ENCODE data around the gene GTF3C1.

GTF3C1 gene

GRCh38 chr16:27424772-27425498 is 124.8 kb downstream of the GTF3C1 start:
- DNase-seq (ENCODE audit: low spot score), result no peak

DNA sequence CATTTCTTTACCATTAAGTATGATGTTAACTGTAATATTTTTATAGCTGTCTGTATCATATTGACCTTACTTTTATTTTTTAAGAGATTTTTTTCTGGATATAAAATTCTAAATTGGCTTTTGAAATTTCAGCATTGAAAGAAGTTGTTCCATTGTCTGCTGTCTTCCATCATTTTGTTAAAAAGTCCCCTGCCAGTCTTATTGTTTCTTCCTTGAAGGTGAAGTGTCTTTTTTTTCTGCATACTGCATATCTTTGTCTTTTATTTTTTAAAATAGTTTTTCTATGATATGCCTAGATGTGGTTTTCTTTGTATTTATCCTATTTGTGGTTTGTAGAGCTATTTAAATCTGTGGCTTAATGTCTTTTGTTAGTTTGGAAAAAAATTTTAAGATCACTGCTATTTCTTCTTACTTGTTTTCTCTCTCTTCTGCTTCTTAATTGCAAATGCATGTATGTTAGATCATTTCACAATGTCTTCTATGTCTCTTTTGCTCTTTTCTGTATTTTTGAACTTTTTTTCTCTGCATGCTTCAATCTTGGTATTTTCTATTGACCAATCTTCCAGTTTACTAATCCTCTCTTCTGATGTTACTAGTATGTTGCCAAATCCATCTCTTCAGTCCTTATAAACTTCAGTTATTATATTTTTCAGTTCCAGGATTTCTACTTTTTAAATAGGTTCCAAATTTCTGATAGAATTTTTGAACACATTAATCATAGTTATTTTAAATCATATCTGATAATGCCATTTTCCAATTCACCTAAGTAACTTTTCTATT is 127.6 kb downstream of the GTF3C1 start:
- no peak for DNase-seq (ENCODE audit: low spot score)

- DNase-seq (ENCODE audit: low spot score), result no peak
These were observed 132.6 kb downstream of the GTF3C1 start for GRCh38 chr16:27417047-27417671.

GRCh38 chr16:27414788-27415431 is 134.8 kb downstream of the GTF3C1 start:
- DNase-seq (ENCODE audit: low spot score), result no peak

GRCh38 chr16:27413956-27414355 is 135.8 kb downstream of the GTF3C1 start:
- DNase-seq (ENCODE audit: low spot score), result no peak

DNA sequence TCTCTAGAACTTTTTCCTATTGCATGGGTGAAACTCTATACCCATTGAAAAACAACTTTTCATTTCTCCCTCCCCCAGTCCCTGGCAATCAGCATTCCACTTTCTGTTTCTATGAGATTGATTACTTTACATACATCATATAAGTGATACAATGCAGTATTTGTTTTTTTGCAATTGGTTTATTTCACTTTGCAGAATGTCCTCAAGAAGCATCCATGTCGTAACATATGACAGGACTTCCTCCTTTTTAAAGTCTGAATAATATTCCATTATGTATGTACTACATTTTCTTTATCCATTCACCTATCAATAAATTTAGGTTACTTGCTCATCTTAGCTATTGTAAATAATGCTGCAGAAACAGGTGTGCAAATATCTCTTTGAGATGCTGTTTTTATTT is 139.0 kb downstream of the GTF3C1 start:
- DNase-seq (ENCODE audit: low spot score), result no peak

All from HuH-7.5 (cell line).